ENCODE measurements around the gene ATG101. TPM values are rescaled to one million over a fixed set of nuclear protein-coding genes. Genes with fewer than 3 reads are reported as not detected.

Gene ATG101
- total RNA-seq, 1 donor: 64.4 TPM

DNA sequence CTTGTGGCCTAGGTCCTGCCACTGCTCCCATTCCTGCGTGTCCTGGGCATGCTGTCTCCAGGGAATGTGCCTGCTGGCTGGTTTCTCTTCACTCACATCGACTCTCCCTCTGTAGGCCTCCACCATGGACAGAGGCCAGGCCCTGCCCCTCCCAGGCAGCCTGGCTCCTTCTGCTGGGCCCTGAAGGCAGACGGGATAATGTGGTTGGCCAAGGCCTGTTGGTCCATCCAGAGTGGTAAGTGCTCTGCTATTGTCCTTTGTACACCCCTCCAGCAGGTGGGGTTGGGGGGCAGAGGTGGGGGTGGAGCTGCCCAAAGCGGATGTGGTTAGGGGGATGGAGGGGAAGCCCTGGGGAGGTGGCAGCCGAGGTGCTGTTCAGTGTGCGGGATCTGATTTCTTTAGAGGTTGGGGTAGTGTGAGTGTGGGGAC lies 28.1 kb upstream of the ATG101 start:
- Histone ChIP-seq H2AFZ (ENCODE audit: low read length) (no peak overlapping the region), H3K27ac (ENCODE audit: low read depth, low read length) (no peak overlapping the region), H3K4me2 (ENCODE audit: insufficient read depth, low read length) (no peak overlapping the region), H3K9me3 (ENCODE audit: low read depth, low read length) (no peaks in the 10 kb centered on the region), H4K20me1 (ENCODE audit: insufficient read depth, low read length) (no peaks in the 10 kb centered on the region), H3K4me3 (ENCODE audit: insufficient read depth, low read length) (no peak overlapping the region), H3K4me1 (ENCODE audit: insufficient read depth, low read length) (peaks cover 28% of the 10 kb centered on the region), H3K27me3 (ENCODE audit: insufficient read depth, low read length) (no peaks in the 10 kb centered on the region), H3K36me3 (ENCODE audit: insufficient read depth, low read length) (no peaks in the 10 kb centered on the region), H3K79me2 (ENCODE audit: insufficient read depth, low read length) (peaks cover 8% of the 10 kb centered on the region)
- no peak for DNase-seq (ENCODE audit: insufficient read length, low spot score, missing footprints)
- TF ChIP-seq, protein P1, sequence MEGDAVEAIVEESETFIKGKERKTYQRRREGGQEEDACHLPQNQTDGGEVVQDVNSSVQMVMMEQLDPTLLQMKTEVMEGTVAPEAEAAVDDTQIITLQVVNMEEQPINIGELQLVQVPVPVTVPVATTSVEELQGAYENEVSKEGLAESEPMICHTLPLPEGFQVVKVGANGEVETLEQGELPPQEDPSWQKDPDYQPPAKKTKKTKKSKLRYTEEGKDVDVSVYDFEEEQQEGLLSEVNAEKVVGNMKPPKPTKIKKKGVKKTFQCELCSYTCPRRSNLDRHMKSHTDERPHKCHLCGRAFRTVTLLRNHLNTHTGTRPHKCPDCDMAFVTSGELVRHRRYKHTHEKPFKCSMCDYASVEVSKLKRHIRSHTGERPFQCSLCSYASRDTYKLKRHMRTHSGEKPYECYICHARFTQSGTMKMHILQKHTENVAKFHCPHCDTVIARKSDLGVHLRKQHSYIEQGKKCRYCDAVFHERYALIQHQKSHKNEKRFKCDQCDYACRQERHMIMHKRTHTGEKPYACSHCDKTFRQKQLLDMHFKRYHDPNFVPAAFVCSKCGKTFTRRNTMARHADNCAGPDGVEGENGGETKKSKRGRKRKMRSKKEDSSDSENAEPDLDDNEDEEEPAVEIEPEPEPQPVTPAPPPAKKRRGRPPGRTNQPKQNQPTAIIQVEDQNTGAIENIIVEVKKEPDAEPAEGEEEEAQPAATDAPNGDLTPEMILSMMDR (IDR thresholded peaks at IDR 0.05; ENCODE audit: extremely low read depth, low read depth, low read length): no peak

DNA sequence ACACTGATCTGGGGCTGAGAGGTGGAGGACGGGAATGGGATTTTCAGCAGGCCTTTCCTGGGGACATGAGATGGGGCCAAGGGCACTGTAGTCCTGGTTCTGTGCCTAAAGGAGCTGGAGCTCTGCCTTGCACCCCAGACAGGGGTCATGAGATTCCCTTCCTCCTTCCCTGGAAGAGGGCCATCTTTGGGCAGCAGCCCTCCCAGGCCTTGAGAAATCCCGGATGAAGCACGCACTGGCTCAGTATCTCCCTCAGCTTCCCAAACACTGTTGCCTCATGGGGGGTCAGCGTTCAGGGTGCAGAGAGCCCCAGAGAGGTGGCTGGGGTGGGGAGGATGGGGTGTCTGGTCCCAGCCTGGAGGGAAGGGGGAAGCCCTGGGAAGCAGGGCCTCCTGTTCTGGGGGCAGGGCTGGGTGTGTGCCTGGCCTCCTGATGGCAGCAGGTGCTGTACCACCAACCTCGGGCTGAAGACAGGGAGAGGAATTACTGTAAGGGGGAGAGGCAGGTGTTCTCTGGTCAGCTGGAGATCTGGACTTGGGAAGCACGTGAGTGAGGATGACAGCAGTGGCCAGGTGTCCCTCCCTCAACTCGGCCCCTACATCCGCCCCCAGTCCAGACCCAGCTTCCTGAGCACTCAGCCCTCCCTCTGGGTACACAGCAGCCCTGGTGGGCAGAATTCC lies 26.9 kb upstream of the ATG101 start:
- H3K4me3 ChIP-seq (ENCODE audit: insufficient read depth, low read length): no peak overlapping the region
- DNase-seq (ENCODE audit: insufficient read length, low spot score, missing footprints): no peak
- peaks cover 26% of the 10 kb centered on the region for H3K4me1 ChIP-seq (ENCODE audit: insufficient read depth, low read length)
- peak overlapping the region; percentile 97 for H3K27ac ChIP-seq (ENCODE audit: low read depth, low read length)
- H3K27me3 ChIP-seq (ENCODE audit: insufficient read depth, low read length): no peaks in the 10 kb centered on the region
- H3K9me3 ChIP-seq (ENCODE audit: low read depth, low read length): no peaks in the 10 kb centered on the region
- H3K79me2 ChIP-seq (ENCODE audit: insufficient read depth, low read length): peaks cover 6% of the 10 kb centered on the region
- no peaks in the 10 kb centered on the region for H3K36me3 ChIP-seq (ENCODE audit: insufficient read depth, low read length)
- no peak overlapping the region for H3K4me2 ChIP-seq (ENCODE audit: insufficient read depth, low read length)
- H2AFZ ChIP-seq (ENCODE audit: low read length): no peak overlapping the region
- no peaks in the 10 kb centered on the region for H4K20me1 ChIP-seq (ENCODE audit: insufficient read depth, low read length)
- TF ChIP-seq, protein P1 (IDR thresholded peaks at IDR 0.05; ENCODE audit: extremely low read depth, low read depth, low read length): no peak

DNA sequence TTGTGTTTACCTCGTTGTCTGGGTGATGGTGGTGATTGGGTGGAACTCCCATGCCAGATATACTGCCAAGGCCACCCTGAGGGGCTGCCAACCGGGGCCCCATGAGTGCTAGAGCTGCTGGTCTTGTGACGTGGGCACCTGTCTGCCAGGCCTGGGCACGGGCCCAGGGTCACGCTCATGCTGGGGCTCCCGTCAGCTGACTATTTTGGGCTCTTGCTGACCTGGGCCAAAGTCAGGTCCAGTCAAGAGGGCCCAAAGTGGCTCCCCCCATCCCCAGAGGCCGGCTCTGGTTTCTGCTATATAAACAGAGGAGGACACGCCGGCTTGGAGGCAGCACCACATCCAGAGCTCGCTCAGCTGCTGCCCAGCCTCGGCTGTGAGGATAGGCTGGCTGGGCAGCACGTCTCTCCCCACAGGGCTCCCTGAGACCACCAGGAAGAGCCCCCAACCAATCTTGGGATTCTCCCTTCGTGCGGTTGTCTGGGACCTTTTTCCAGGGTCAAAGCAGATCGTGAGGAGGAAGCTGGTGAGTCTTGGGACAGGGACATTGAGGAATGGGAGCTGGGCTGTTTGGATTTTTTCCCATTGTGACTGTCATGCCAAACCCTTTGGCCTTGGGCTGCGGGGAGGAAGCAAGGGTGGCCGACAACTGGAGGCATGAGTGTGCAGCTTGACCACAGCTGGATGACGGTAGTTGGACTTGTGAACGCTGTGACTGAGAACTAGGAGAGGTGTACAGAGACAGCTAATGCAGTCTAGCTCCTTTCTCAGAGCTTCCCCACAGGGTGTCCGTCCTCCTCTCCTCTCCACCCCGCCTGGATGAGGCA lies 26.2 kb upstream of the ATG101 start:
- Histone ChIP-seq H2AFZ (ENCODE audit: low read length) (no peak overlapping the region), H3K79me2 (ENCODE audit: insufficient read depth, low read length) (peaks cover 6% of the 10 kb centered on the region), H4K20me1 (ENCODE audit: insufficient read depth, low read length) (no peaks in the 10 kb centered on the region), H3K4me2 (ENCODE audit: insufficient read depth, low read length) (peak overlapping the region; percentile 69), H3K36me3 (ENCODE audit: insufficient read depth, low read length) (no peaks in the 10 kb centered on the region), H3K27me3 (ENCODE audit: insufficient read depth, low read length) (no peaks in the 10 kb centered on the region), H3K27ac (ENCODE audit: low read depth, low read length) (peak overlapping the region; percentile 97), H3K9me3 (ENCODE audit: low read depth, low read length) (no peaks in the 10 kb centered on the region), H3K4me3 (ENCODE audit: insufficient read depth, low read length) (peak overlapping the region; percentile 46), H3K4me1 (ENCODE audit: insufficient read depth, low read length) (peaks cover 21% of the 10 kb centered on the region)
- DNase-seq (ENCODE audit: insufficient read length, low spot score, missing footprints): peak; percentile 95
- TF ChIP-seq, protein P1 (IDR thresholded peaks at IDR 0.05; ENCODE audit: extremely low read depth, low read depth, low read length): no peak
